Neuronal stem cell (in vitro differentiated cells): Measurements from ENCODE around the gene NAA35.

ENCODE experiments used
- DNase-seq: peaks from one replicate; pipeline ENCODE4 v3.0.0-alpha.2; 2013; ENCODE audit warnings: low spot score
- H2AFZ ChIP-seq: one replicate; pipeline ENCODE4 v1.6.1; 2013; ENCODE audit warnings: mild to moderate bottlenecking, low read length, inconsistent platforms
- H2AK5ac ChIP-seq: 2 replicates; pipeline ENCODE4 v1.6.1; 2013; ENCODE audit warnings: low read depth, mild to moderate bottlenecking, inconsistent platforms, low read length, moderate library complexity, mixed read lengths
- H2BK120ac ChIP-seq: 2 replicates; pipeline ENCODE4 v1.6.1; 2013; ENCODE audit warnings: low read depth, mild to moderate bottlenecking, inconsistent platforms, low read length, moderate library complexity, mixed read lengths
- H2BK12ac ChIP-seq: one replicate; pipeline ENCODE4 v1.6.1; 2013; ENCODE audit warnings: low read length, inconsistent platforms
- H2BK15ac ChIP-seq: 2 replicates; pipeline ENCODE4 v1.6.1; 2013; ENCODE audit warnings: mild to moderate bottlenecking, low read length, inconsistent platforms, mixed read lengths
- H2BK5ac ChIP-seq: one replicate; pipeline ENCODE4 v1.6.1; 2013; ENCODE audit warnings: inconsistent platforms, mild to moderate bottlenecking, low read length, moderate library complexity
- H3K14ac ChIP-seq: one replicate; pipeline ENCODE4 v1.6.1; 2013; ENCODE audit warnings: low read length, inconsistent platforms
- H3K18ac ChIP-seq: 2 replicates; pipeline ENCODE4 v1.6.1; 2013; ENCODE audit warnings: low read length, inconsistent platforms
- H3K23ac ChIP-seq: 2 replicates; pipeline ENCODE4 v1.6.1; 2013; ENCODE audit warnings: low read depth, mild to moderate bottlenecking, mixed read lengths, low read length, inconsistent platforms; ENCODE audit not compliant: poor library complexity
- H3K27ac ChIP-seq: replicated peaks from 3 replicates; pipeline ENCODE4 v1.5.1; 2013; ENCODE audit warnings: low read length, inconsistent platforms
- H3K27me3 ChIP-seq, 3 experiments: 2 replicates each; pipeline ENCODE4 v1.6.1; 2013; ENCODE audit warnings: low read length in 3 of 3, mild to moderate bottlenecking in 2 of 3, inconsistent platforms in 1 of 3, low read depth in 1 of 3, mixed read lengths in 1 of 3, moderate library complexity in 1 of 3; ENCODE audit not compliant: control insufficient read depth in 3 of 3, insufficient read depth in 3 of 3
- H3K36me3 ChIP-seq, 2 donors: replicated peaks in 1 of 2; 2 replicates each; pipeline ENCODE4 v1.6.1; 2013; ENCODE audit warnings: low read length in 2 of 2; ENCODE audit not compliant: control insufficient read depth in 2 of 2, insufficient read depth in 2 of 2
- H3K4ac ChIP-seq: 2 replicates; pipeline ENCODE4 v1.6.1; 2013; ENCODE audit warnings: inconsistent platforms, mild to moderate bottlenecking, low read length, moderate library complexity
- H3K4me1 ChIP-seq, 2 donors: 1 replicate in 1 of 2; 2 replicates in 1 of 2; pipeline ENCODE4 v1.6.1; 2013; ENCODE audit warnings: low read length in 2 of 2, low read depth in 1 of 2; ENCODE audit not compliant: control insufficient read depth in 2 of 2, insufficient read depth in 1 of 2
- H3K4me2 ChIP-seq: one replicate; pipeline ENCODE4 v1.6.1; 2013; ENCODE audit warnings: mild to moderate bottlenecking, low read length, inconsistent platforms; ENCODE audit not compliant: insufficient read depth, poor library complexity, severe bottlenecking
- H3K4me3 ChIP-seq, 2 donors: 2 replicates each; pipeline ENCODE4 v1.5.1; 2013; ENCODE audit warnings: low read length in 2 of 2, mild to moderate bottlenecking in 2 of 2, inconsistent platforms in 1 of 2, moderate library complexity in 1 of 2
- H3K79me1 ChIP-seq: one replicate; pipeline ENCODE4 v1.6.1; 2013; ENCODE audit warnings: low read depth, mild to moderate bottlenecking, inconsistent platforms, low read length, moderate library complexity
- H3K9ac ChIP-seq: one replicate; pipeline ENCODE4 v1.6.1; 2013; ENCODE audit warnings: mild to moderate bottlenecking, low read depth, low read length, inconsistent platforms; ENCODE audit not compliant: poor library complexity
- H3K9me3 ChIP-seq, 2 donors: replicated peaks in 1 of 2; 2 replicates each; pipeline versions ENCODE3 to v1.6.1; 2013; ENCODE audit warnings: low read length in 2 of 2, mild to moderate bottlenecking in 2 of 2, inconsistent platforms in 1 of 2, low read depth in 1 of 2, mixed read lengths in 1 of 2, moderate library complexity in 1 of 2; ENCODE audit not compliant: control insufficient read depth in 2 of 2, insufficient read depth in 1 of 2
- H4K8ac ChIP-seq: one replicate; pipeline ENCODE4 v1.6.1; 2013; ENCODE audit warnings: low read depth, mild to moderate bottlenecking, inconsistent platforms, low read length, moderate library complexity
- H4K91ac ChIP-seq: one replicate; pipeline ENCODE4 v1.6.1; 2013; ENCODE audit warnings: low read length, low read depth, mild to moderate bottlenecking, inconsistent platforms; ENCODE audit not compliant: poor library complexity
- WGBS, 2 donors: extraction: QIAGEN DNeasy Blood & Tissue Kit; methylation state at CpG; one replicate each; pipeline ENCODE4 v1.1.7; 2013; ENCODE audit warnings: missing lambda C conversion rate in 2 of 2, mixed read lengths in 1 of 2; ENCODE audit not compliant: insufficient read length in 2 of 2, insufficient replicate concordance in 1 of 2; ENCODE audit errors: extremely low coverage in 2 of 2; 5-methylcytosine and 5-hydroxymethylcytosine counted together

Gene NAA35

DNA sequence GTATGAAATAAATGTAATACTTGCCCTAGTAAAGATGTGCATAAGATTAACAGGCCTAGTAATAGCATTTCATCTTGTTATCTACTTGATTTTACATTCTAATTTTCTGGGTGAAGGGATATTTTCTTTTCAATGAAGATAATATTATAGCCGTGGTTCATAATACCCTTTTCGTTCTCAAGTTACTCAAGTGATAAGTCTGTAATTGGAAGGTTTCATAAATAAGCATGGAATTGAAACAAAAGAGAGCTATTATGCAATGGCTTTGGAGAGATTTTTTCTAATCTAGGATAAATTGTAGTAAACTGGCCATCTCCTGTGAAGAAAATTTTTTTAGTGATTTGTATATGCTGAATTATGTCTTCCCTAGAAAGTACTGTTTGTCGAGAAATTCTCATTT, 19.0 kb downstream of the NAA35 start:
- Histone ChIP-seq H3K4me1 (no peaks in the 10 kb centered on the region), H3K9me3 (peaks cover 0 to 3% of the 10 kb centered on the region in 2 donors), H3K14ac (no peak overlapping the region), H3K4ac (no peak overlapping the region), H3K4me3 (no peak overlapping the region), H3K27me3 (no peaks in the 10 kb centered on the region), H3K4me2 (no peak overlapping the region), H3K79me1 (no peaks in the 10 kb centered on the region), H4K8ac (no peak overlapping the region), H2AFZ (no peak overlapping the region), H2BK12ac (no peak overlapping the region), H2BK5ac (no peak overlapping the region), H3K18ac (no peak overlapping the region), H2BK15ac (no peak overlapping the region), H2BK120ac (no peak overlapping the region), H2AK5ac (no peak overlapping the region), H3K36me3 (peaks cover 2 to 81% of the 10 kb centered on the region in 2 donors), H4K91ac (no peak overlapping the region), H3K9ac (no peak overlapping the region), H3K27ac (no peak overlapping the region), H3K23ac (no peak overlapping the region)
- no CpG with 5 or more reads among the region's 3 CpGs for WGBS, 2 donors
- DNase-seq: no peak

DNA sequence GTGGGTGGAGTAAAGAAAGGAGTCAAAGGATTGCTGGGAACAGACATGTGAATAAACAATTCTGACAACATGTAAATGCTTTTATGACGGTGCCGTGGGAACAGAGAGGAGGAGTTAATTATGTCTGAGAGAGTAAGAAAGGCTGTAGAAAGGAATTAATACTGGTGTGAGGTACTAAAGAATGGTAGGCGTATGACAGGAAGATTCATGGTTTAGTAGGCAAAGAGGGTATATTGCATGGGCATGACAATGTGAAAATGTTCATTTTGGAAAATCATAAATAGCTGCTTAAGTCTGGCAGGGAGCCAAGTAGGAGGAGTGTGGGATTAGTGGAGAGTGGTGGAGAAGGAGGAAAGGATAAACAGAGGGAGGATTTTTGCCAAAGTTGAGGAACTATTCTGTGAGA, 19.7 kb downstream of the NAA35 start:
- Histone ChIP-seq H3K23ac (no peak overlapping the region), H2AFZ (no peak overlapping the region), H3K9ac (no peak overlapping the region), H3K4me2 (no peak overlapping the region), H3K9me3 (peaks cover 0 to 3% of the 10 kb centered on the region in 2 donors), H2BK12ac (no peak overlapping the region), H3K4me1 (no peaks in the 10 kb centered on the region), H3K27ac (no peak overlapping the region), H2BK15ac (no peak overlapping the region), H3K14ac (no peak overlapping the region), H3K4me3 (no peak overlapping the region), H2BK5ac (no peak overlapping the region), H3K27me3 (no peaks in the 10 kb centered on the region), H4K8ac (no peak overlapping the region), H2AK5ac (no peak overlapping the region), H3K79me1 (no peaks in the 10 kb centered on the region), H2BK120ac (no peak overlapping the region), H4K91ac (no peak overlapping the region), H3K18ac (no peak overlapping the region), H3K4ac (no peak overlapping the region), H3K36me3 (peaks cover 6 to 87% of the 10 kb centered on the region in 2 donors)
- WGBS, 2 donors: no CpG with 5 or more reads among the region's 3 CpGs
- DNase-seq: no peak

DNA sequence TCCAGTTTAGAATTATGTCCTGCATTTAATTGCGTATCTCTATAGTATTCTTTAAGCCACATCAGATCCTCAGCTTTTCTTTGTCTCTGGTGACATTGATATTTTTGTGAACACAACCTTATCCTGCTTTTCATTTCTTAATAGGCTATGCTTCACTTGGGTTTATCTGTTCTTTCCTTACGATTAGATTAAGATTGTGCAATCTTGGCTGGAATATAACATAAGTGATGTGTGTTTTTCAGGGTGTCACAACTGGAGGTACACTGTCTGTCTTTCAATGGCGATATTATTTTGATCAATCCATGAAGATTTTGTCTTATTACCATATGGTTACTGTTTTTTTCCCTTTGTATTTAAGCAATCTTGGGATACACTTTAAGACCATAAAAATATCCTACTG, 23.6 kb downstream of the NAA35 start:
- Histone ChIP-seq H4K91ac (no peak overlapping the region), H4K8ac (no peak overlapping the region), H3K4me3 (no peak overlapping the region), H3K4ac (no peak overlapping the region), H2BK12ac (no peak overlapping the region), H2AFZ (no peak overlapping the region), H3K27me3 (no peaks in the 10 kb centered on the region), H2BK15ac (no peak overlapping the region), H3K23ac (no peak overlapping the region), H3K4me1 (no peaks in the 10 kb centered on the region), H3K79me1 (peaks cover 2% of the 10 kb centered on the region), H3K4me2 (no peak overlapping the region), H2BK120ac (no peak overlapping the region), H3K27ac (no peak overlapping the region), H3K9ac (no peak overlapping the region), H3K14ac (no peak overlapping the region), H2BK5ac (no peak overlapping the region), H3K36me3 (peaks cover 10 to 92% of the 10 kb centered on the region in 2 donors), H3K18ac (no peak overlapping the region), H3K9me3 (no peaks in the 10 kb centered on the region), H2AK5ac (no peak overlapping the region)
- WGBS, 2 donors: no CpG with 5 or more reads among the region's 3 CpGs
- DNase-seq: no peak

DNA sequence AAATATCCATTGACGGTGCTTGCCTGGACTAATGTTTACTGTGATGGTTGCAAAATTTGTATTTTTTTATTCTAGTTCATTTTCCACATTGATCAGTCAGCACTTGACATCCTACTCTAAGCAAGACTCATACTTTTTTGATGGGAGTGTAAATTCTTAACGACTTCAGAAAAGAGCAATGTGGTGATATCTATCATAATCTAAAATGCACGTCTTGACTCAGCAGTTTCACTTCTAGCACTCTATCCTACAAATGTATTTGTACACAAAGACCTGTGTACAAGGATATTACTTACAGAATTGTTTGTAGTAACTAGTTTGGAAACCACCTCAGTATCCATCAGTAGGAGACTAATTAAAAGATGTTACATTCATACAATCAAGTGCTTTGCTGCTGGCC, 24.0 kb downstream of the NAA35 start:
- H3K79me1 ChIP-seq: peaks cover 2% of the 10 kb centered on the region
- H3K4me1 ChIP-seq: no peaks in the 10 kb centered on the region
- no peak overlapping the region for H3K14ac ChIP-seq
- no peak overlapping the region for H3K18ac ChIP-seq
- no peak overlapping the region for H3K9ac ChIP-seq
- no peak overlapping the region for H3K4me3 ChIP-seq
- DNase-seq: no peak
- H2BK5ac ChIP-seq: no peak overlapping the region
- no CpG with 5 or more reads among the region's 3 CpGs for whole genome bisulfite sequencing, 2 donors
- H2AK5ac ChIP-seq: no peak overlapping the region
- no peak overlapping the region for H3K27ac ChIP-seq
- no peak overlapping the region for H4K8ac ChIP-seq
- no peak overlapping the region for H3K4ac ChIP-seq
- H2BK120ac ChIP-seq: no peak overlapping the region
- no peak overlapping the region for H2BK12ac ChIP-seq
- H3K4me2 ChIP-seq: no peak overlapping the region
- no peak overlapping the region for H4K91ac ChIP-seq
- no peak overlapping the region for H3K23ac ChIP-seq
- no peaks in the 10 kb centered on the region for H3K27me3 ChIP-seq
- H2BK15ac ChIP-seq: no peak overlapping the region
- no peaks in the 10 kb centered on the region for H3K9me3 ChIP-seq
- H3K36me3 ChIP-seq: peaks cover 10 to 92% of the 10 kb centered on the region in 2 donors
- H2AFZ ChIP-seq: no peak overlapping the region
